Effector CD8-positive, alpha-beta T cell (primary cell): ENCODE results near the gene CACNG6.

ENCODE experiments used
- DNase-seq: peaks from one replicate; lab custom pipeline; 2025; lab: John Stamatoyannopoulos, UW

The CACNG6 gene

DNA sequence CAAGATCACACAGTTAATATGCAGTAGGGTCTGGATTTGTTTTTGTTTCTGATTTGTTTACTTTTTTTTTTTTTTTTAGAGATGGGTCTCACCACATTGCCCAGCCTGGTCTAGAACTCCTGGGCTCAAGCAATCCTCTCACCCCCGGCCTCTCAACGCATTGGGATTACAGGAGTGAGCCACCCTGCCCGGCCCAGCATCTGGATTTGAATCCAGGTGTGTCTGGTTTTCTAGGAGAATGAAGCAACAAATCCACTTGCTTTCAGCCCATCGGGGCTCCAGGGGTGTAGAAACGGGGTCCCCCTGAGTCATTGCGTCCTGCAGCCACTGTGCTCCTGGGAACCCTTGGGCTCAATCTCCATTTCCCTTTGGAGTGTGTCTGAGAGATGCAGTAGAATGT is 22.1 kb upstream of the CACNG6 start:
- no peak for DNase-seq

DNA sequence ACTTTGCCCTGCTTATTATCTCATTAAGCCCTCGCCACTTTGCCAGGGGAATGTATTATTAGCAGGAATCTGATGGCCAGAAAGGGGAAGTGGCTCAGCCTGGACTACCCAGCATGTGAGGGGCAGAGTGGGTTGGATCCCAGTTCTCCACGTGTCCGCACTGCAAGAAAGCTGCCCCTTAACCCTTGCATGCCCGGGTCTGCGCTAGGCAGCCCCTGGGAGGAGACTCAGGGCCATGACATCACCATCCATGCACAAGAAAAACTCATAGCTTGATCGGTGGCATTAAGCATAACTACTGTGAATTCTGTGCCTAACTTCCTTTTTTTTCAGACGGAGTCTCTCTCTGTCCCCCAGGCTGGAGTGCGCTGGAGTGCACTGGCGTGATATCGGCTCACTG is 19.8 kb upstream of the CACNG6 start:
- no peak for DNase-seq

DNA sequence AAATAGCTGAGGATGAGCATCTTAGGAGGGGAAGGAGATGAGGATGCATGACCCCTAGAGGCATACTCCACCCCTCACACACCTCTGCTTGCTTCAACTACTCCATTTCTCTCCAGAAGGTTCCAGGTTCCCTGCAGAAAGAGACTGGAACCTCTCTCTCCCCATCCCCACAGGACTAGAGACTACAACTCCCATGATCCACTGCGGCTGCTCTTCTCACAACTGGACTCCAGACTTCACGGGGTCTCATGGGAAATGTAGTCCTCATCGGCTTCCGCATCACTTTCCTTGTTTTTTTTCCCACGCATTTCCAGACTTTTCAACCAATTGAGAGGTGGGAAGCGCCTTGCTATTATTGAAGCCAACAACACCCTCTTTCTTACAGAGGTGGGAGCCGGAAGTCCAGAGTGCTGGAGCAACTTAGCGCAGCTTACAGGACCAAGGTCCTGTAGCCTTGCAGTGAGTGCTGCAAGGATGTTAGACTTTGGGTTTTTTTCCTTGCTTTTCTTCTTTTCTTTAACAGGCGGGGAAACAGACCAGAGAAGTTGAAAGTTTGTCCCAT is 13.9 kb upstream of the CACNG6 start:
- DNase-seq: peak; percentile 39

DNA sequence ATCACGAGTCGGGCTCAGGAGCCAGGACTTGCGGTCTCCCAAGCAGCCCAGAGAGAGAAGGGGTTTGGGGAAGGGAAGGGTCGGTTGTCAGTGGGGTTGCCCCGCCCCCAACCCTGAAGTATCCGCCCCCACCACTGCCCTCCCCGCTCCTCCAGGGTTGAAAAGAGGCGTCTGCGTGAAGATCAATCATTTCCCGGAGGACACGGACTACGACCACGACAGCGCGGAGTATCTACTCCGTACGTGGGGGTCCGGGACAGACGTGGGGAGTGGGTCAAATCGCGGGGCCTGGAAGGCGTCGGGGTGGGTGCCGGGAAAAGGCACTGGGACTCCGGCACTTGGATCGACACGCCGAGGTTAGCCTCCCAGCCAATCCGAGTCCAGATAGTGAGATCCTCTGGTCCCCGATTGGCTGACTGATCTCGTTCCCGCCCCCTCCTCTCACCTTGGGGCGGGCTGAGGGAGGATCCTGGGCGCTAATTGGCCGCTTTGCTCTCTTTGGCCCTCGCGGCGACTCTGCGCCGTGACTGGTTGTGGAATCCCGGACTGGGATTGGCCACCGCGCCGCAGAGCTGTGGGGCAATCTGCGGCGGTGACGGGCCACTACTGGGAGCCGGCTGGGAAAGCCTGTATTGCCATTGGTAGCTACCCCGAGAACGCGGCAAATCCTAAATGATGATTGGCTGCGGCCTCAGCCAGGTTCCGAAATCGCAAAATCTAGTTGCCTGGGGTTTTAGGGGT is 13.3 kb upstream of the CACNG6 start:
- no peak for DNase-seq

DNA sequence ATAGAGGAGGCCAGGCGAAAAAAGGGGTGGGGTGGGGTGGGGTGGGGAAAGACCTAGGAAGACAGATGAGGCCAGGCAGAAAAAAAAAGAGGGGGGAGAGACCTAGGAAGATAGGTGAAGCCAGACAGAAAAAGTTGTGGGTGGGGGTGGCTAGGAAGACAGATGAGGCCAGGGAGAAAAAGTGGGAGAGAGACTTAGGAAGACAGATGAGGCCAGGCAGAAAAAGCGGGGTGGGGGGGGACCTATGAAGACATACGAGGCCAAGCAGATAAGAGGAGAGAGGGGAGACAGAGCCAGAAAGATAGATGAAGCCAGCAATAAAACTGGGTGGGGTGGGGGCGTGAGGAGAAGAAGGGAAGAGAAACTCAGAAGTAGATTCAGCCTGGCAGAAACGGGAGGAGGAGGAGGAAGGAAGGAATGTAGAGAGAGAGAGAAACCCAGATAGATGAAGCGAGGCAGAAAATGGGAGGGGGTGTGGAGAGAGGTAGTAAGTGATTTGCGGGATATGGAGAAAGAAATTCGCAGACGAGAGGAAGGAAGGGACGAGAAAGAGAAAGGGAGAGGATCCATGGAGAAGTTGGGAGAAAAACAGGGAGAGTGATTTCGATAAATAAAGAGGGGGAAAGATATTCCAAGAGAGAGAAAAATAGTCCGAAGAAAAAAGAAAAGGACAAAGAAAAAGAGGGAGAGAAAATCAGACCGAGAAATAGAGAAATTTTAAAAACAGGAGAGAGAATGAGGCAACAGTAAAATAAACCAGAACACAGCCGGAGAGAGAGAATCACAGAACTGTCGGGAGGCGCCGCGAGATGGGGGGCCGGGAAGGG is 12.2 kb upstream of the CACNG6 start:
- no peak for DNase-seq

DNA sequence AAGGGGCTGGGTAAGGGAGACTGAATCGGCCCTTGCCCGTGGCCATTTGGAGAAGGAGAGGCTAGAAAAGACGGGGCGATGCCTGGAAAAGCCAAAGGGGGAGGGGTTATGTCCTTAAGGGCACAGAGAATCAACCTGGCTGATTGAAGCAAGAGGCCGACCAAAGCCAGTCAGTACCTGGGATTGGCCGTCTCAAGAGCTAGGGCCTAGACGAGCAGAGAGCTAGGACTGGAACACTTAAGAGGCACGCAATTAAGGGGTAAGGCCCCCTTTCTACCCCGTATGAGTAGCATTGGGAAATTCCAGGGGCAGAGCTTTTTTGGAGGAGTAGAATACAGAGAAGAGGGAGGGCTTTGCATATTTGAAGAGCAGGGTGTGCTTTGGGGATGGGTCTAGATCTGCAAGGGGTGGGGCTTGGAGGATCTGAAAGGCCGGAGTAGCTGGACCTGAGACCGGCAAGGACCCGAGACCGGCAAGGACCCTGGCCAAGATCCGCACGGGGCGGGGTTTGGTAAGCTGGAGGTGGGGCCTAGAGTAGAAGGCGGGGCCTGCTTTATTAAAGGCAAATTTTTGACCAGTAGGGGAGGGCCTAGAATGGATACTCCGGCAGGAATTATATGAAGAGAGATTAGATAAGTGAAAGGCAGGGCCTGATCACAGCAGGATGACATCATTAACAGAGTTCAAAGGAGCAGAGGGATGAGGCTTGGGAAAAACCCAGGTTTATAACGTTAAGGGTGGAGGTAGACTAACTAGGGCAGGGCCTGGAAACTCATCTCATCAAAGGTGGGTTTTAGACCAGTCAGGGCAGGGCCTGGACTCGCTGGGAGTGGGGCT is 10.7 kb upstream of the CACNG6 start:
- no peak for DNase-seq

DNA sequence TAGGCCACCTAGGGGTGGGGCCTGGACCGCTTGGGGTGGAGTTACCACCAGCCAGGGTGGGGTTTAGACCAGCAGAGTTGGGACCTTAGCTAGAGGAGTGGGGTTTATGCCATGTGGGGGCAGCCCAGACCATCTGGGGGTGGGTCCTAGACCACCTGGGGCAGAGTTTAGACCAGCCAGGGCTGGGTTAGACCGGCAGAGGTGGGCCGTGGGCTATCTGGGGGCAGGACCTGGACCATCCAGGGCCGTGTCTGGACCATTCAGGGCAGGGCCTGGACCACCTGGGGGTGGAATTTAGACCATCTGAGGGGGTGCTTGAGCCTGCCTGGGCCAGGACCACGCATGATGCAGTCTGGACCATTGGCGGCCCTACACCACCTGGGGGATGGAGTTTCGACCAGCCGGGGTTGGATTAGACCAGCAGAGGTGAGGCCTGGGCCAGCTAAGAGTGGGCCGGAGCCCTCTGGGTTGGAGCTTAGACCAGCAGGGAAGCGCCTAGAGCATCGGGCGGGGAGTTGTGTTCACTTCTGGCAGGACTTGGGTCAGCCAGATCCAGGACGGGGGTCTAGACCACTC is 10.0 kb upstream of the CACNG6 start:
- DNase-seq: no peak

DNA sequence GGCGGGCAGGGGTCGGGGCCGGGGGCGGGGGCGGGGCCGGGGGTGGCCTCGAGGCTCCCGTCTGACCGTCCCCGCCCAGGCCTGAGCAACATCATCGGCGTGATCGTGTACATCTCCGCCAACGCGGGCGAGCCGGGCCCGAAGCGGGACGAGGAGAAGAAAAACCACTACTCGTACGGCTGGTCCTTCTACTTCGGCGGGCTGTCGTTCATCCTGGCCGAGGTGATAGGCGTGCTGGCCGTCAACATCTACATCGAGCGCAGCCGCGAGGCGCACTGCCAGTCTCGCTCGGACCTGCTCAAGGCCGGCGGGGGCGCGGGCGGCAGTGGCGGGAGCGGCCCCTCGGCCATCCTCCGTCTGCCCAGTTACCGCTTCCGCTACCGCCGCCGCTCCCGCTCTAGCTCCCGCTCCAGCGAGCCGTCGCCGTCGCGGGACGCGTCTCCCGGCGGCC is 9.4 kb upstream of the CACNG6 start:
- no peak for DNase-seq

DNA sequence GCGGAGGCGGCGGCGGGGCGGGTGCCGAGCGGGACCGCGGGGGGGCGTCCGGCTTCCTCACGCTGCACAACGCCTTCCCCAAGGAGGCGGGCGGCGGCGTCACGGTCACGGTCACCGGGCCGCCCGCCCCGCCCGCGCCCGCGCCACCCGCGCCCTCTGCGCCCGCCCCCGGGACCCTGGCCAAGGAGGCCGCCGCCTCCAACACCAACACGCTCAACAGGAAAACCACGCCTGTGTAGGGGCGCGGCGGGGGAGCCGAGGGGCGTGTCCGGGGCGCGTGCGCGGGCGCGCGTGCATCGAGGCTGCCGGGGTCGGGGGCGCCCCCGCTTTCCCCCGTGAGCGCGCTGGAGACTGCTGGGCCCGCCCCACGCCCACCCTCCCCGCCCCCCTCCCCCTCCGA is 8.8 kb upstream of the CACNG6 start:
- DNase-seq: no peak

DNA sequence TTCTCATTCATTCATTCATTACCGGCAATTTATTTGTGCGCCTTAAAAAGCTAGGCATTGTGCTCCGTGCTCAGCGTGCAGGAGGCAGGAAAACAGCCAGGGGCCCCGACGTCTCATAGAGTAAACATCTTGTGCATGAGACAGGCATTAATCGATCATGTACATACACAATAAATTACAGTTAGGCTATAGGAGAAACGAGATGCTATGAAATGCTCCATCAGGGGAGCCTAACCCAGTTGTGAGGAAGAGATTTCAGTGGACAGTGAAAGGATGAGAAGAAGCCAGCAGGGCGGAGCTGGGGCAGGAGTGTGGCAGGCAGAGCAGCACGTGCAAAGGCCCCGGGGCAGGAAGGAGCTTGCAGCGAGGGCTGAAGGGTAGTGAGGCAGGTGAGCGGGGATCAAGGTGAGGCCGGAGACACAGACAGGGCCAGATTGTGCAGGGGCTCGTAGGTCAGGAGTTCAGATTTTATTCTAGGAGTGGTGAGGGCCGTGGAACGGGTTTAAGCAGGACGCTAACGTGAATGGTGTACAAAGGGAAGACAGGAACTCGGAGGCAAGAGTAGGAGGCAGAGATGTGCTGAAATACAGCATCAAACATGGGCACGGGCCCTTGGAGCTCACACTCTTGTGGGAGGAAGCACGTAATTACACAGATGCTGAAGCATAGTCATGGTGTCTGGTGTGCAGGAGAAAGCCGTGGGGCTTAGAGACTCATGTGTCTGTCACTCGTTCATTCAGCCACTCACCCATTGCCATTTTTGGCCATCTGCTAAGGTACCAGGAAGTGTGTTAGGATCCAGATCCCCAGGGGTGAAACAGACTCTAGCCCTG is 7.8 kb upstream of the CACNG6 start:
- DNase-seq: no peak

DNA sequence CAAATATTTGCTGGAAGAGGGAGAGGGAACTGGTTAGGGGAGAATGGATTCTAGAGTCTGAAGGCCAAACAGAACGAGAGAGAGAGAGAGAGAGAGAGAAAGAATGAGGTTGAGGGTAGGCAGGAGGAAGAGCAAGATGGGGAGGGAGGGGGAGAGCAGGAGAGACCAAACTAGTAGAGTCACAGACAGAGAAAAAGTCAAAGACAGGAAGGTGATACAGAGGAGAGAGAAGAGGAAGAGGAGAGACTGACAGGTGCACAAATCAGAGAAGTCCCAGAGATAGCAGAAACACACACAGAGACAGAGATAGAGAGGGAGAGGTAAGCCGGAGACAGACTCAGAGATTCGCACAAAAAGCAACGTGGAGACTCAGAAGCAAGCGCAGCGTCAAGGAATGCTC is 5.6 kb upstream of the CACNG6 start:
- DNase-seq: no peak

DNA sequence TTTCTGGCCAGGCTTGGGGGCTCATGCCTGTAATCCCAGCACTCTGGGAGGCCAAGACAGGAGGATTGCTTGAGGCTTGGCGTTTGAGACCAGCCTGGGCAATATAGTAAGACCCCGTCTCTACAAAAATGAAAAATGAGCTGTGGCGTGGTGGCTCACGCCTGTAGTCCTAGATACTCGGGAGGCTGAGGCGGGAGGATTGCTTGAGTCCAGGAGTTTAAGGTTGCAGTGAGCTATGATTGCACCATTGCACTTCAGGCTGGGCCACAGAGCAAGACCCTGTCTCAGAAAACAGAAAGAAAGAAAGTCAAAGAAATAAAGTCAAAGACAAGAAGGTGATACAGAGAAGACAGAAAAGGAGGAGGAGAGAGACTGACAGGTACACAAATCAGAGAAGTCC is 2.5 kb upstream of the CACNG6 start:
- DNase-seq: no peak

DNA sequence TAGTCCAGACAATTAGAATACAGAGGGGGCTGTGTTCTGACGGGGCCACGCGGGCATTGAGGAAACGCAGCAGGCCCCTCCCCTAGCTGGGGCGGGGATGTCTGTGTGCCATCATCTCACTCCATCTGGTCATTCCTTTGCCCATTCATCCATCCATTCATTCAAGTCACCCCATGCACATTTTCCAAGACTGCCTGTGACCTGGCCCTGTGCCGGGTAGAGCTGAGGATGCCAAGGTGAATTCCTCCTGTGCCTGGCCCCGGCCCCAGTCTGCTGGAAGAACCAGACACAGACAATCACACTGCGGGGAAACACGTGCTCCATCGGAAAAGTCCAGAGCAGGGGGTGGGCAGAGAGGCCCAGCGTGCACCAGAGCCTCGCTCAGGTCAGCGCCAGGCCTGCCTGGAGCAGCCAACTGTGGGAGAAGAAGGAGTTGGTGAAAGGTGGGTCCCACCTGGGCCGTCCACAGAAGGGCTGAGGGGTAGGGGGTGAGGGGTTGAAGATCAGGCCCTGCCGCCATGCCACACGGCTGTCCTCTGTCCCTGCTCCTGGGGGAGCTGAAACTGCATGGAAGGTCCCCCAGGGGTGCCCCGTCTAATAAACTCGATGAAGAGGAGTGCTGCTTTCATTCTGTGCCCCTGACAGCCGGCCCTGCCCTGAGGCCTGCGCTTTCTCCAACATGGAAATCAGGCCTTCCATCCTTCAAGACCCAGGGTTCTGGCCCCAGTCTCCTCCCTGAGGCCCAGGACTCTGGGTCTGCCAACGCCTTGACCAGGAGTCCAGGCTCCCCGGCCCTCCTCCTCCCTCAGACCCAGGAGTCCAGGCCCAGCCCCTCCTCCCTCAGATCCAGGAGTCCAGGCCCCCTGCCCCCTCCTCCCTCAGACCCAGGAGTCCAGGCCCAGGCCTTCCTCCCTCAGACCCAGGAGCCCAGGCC is 1.6 kb upstream of the CACNG6 start:
- DNase-seq: no peak

DNA sequence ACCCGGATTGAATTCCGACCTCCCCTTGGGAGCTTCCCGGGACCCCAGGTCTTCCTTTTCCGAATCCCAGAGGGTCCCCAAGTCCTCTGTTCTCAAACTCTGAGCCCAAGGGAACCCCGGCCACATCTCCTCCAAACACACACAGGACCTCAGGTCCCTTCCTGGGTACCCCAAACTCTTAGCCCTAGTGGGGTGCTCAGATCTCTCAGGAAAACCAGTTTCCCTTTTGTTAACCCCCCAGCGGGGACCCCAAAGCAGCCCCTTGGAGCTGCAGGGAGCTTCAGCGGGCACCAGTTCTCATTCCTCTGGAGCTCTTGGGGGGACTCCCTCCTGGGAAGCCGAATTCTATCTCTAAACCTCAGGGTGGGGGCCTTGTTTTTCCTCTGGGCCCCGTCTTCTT is 774 bp downstream of the CACNG6 start:
- DNase-seq: no peak

DNA sequence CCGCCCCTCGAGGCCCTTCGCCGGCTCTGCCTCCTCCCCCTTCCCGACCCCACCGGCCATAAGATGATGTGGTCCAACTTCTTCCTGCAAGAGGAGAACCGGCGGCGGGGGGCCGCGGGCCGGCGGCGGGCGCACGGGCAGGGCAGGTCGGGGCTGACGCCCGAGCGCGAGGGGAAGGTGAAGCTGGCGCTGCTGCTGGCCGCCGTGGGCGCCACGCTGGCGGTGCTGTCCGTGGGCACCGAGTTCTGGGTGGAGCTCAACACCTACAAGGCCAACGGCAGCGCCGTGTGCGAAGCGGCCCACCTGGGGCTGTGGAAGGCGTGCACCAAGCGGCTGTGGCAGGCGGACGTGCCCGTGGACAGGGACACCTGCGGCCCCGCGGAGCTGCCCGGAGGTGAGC is 1.4 kb downstream of the CACNG6 start:
- no peak for DNase-seq

DNA sequence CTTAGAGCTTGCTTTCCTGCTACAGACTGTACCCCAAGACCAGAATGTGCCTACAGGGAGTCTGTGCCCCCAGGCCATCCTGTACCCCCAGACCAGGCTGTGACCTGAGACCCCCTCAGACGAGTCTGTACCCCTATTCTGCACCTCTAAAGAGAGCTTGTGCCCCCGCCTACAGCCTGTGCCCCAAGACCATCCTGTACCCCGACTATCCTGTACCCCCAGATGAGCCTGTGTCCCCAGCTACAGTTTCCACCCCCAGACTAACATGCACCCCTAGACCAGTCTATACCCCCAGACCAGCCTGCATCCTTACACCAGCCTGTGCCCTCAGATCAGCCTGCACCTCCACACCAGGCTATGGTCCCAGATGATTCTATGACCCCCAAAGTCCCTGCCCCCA is 2.0 kb downstream of the CACNG6 start:
- DNase-seq: no peak

DNA sequence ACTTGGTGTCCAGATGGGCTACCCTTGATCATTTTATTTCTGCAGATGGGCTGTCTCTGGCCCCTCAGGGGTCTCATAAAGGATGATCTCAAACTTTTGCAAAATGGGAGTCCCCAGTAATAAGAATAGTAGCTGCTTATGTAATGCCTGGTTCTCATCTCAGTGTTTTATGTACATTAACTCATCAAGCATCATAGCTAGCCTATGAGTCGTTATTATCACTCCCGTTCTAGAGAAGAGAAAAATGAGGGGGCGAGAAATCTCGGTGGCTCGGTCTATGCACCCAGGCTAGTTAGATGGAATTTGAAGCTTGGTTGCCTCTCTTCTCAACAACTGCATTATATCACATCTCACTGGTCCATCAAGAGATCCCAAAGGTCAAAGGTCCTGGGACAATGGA is 3.4 kb downstream of the CACNG6 start:
- no peak for DNase-seq

DNA sequence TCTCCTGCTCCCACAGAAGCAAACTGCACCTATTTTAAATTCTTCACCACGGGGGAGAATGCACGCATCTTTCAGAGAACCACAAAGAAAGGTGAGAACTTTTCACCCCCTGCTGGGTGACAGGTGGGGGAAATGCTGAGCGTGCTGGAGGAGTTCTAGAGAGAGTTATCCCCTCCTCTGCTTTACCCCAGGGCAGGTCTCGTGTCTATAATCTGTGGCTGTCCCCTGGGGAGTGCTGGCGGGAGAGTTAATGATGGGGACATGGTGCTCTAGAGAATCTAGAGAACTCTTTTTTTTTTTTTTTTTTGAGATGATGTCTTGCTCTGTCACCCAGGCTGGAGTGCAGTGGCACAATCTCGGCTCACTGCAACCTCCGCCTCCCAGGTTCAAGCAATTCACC is 6.8 kb downstream of the CACNG6 start:
- DNase-seq: no peak

DNA sequence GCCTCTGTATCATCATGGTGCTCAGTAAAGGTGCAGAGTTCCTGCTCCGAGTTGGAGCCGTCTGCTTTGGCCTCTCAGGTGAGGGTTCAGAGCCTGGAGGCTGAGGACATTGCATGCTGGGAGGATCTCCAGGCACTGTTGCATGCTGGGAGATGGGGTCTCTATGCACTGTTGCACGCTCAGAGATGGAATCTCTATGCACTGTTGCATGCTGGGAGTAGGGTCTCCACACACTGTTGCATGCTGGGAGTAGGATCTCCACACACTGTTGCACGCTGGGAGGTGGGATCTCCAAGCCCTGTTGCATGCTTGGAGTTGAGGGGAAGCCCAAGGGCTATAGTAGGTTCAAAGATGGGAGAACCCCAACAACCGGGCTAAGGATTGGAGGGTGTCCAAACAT is 8.3 kb downstream of the CACNG6 start:
- DNase-seq: no peak

DNA sequence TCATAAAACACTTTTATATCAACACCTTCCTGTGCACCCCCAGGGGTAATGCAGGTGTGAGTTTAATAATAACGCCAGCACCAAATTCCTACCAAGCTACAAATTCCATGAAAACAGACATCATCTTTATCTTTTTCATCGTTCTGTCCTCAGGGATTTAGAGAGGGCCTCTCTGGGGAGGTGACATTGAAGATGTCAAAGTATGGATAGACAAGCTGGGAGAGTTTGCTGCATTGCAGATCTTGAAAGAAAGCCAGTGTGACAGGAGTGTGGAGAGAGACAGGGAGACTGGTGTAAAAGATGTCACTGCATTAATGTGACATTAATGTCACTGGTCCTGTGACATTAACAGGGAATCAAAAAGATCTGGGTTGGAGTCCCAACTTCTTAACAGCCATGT is 10.1 kb downstream of the CACNG6 start:
- no peak for DNase-seq
